NB4 (cell line): ENCODE measurements around the gene PPP1R37.

ENCODE experiments used
- CTCF ChIP-seq: IDR thresholded peaks from one replicate; pipeline ENCODE4 v1.5.1; 2012; ENCODE audit warnings: low read depth, low read length
- MAX ChIP-seq: IDR thresholded peaks from 2 replicates; pipeline ENCODE4 v1.6.1; 2011; ENCODE audit warnings: low read depth, low read length
- MYC ChIP-seq: IDR thresholded peaks from 2 replicates; pipeline ENCODE4 v1.6.1; 2011; ENCODE audit warnings: low read depth, low read length
- POLR2A ChIP-seq: IDR thresholded peaks from 2 replicates; pipeline ENCODE4 v1.6.1; 2011; ENCODE audit warnings: mild to moderate bottlenecking; ENCODE audit not compliant: insufficient read length; ENCODE audit errors: extremely low read depth

- TF ChIP-seq CTCF = no peak
- TF ChIP-seq POLR2A = no peak
- TF ChIP-seq MAX = no peak
- TF ChIP-seq MYC = no peak
These were observed 79.7 kb downstream of the PPP1R37 start for GRCh38 chr19:45172611-45173208.
